Kidney capillary endothelial cell (primary cell): ENCODE measurements around the gene NUAK1.
"Not testable (repeated sequence)": the region's sequence is repeated elsewhere in the genome, so short reads cannot be mapped to it uniquely, and the experiment has no call there.

Source experiments
- DNase-seq: peaks from one replicate; pipeline ENCODE4 v3.0.0-alpha.2; 2018; ENCODE audit warnings: low spot score

Gene NUAK1

GRCh38 chr12:106146987-106147386 is 8.2 kb upstream of the NUAK1 start:
- no peak for DNase-seq

- DNase-seq: no peak
Observed at GRCh38 chr12:106145539-106146447, 7.0 kb upstream of the NUAK1 start.

GRCh38 chr12:106144847-106145246 is 6.1 kb upstream of the NUAK1 start:
- DNase-seq: no peak

GRCh38 chr12:106142591-106143261 is 4.0 kb upstream of the NUAK1 start:
- no peak for DNase-seq

GRCh38 chr12:106141920-106142319 is 3.2 kb upstream of the NUAK1 start:
- DNase-seq: not testable (repeated sequence)

- no peak for DNase-seq
Observed at GRCh38 chr12:106141452-106141851, 2.7 kb upstream of the NUAK1 start.

- DNase-seq: no peak
Observed at GRCh38 chr12:106141003-106141402, 2.2 kb upstream of the NUAK1 start.

- DNase-seq: no peak
Observed at GRCh38 chr12:106140223-106140986, 1.7 kb upstream of the NUAK1 start.

GRCh38 chr12:106139422-106140171 is 843 bp upstream of the NUAK1 start:
- peak; percentile 70 for DNase-seq

- DNase-seq: no peak
Observed at GRCh38 chr12:106138357-106138632, 459 bp downstream of the NUAK1 start.

GRCh38 chr12:106137530-106138356 is 1.0 kb downstream of the NUAK1 start:
- peak; percentile 15 for DNase-seq

- peak; percentile 87 for DNase-seq
Observed at GRCh38 chr12:106136263-106136662, 2.5 kb downstream of the NUAK1 start.

GRCh38 chr12:106135781-106136180 is 3.0 kb downstream of the NUAK1 start:
- peak; percentile 37 for DNase-seq

- no peak for DNase-seq
Observed at GRCh38 chr12:106135075-106135474, 3.7 kb downstream of the NUAK1 start.

GRCh38 chr12:106134294-106134949 is 4.3 kb downstream of the NUAK1 start:
- no peak for DNase-seq

- peak; percentile 15 for DNase-seq
Observed at GRCh38 chr12:106133136-106134087, 5.3 kb downstream of the NUAK1 start.

GRCh38 chr12:106132175-106133135 is 6.3 kb downstream of the NUAK1 start:
- no peak for DNase-seq

- no peak for DNase-seq
Observed at GRCh38 chr12:106131676-106132075, 7.1 kb downstream of the NUAK1 start.
